NCI-H526 treated with DMSO at 0.1 percent for 48 hours (cell line): ENCODE results near the gene SSB.
"Not testable (repeated sequence)": the region's sequence is repeated elsewhere in the genome, so short reads cannot be mapped to it uniquely, and the experiment has no call there.

Experiments
- DNase-seq: peaks from one replicate; lab custom pipeline; 2025; lab: John Stamatoyannopoulos, UW

The SSB gene

GRCh38 chr2:169782513-169782912 lies 16.2 kb upstream of the SSB start:
- DNase-seq: no peak

GRCh38 chr2:169790581-169790980 lies 8.1 kb upstream of the SSB start:
- DNase-seq: no peak

GRCh38 chr2:169795181-169795580 lies 3.5 kb upstream of the SSB start:
- no peak for DNase-seq

GRCh38 chr2:169796441-169796840 lies 2.2 kb upstream of the SSB start:
- no peak for DNase-seq

GRCh38 chr2:169797601-169798000 lies 1.1 kb upstream of the SSB start:
- no peak for DNase-seq

- DNase-seq: no peak
These were observed 314 bp upstream of the SSB start for GRCh38 chr2:169798397-169798717.

- no peak for DNase-seq
These were observed 4.8 kb downstream of the SSB start for GRCh38 chr2:169803480-169803879.

- DNase-seq: no peak
These were observed 7.9 kb downstream of the SSB start for GRCh38 chr2:169806586-169806985.

- no peak for DNase-seq
These were observed 9.6 kb downstream of the SSB start for GRCh38 chr2:169808221-169808620.

GRCh38 chr2:169815849-169816248 lies 17.2 kb downstream of the SSB start:
- DNase-seq: no peak

- not testable (repeated sequence) for DNase-seq
These were observed 18.3 kb downstream of the SSB start for GRCh38 chr2:169816961-169817360.

- DNase-seq: not testable (repeated sequence)
These were observed 18.7 kb downstream of the SSB start for GRCh38 chr2:169817369-169817768.

- DNase-seq: no peak
These were observed 19.6 kb downstream of the SSB start for GRCh38 chr2:169818241-169818640.

- no peak for DNase-seq
These were observed 20.4 kb downstream of the SSB start for GRCh38 chr2:169819106-169819505.

- not testable (repeated sequence) for DNase-seq
These were observed 21.4 kb downstream of the SSB start for GRCh38 chr2:169820101-169820500.

- DNase-seq: no peak
These were observed 23.4 kb downstream of the SSB start for GRCh38 chr2:169822036-169822435.

GRCh38 chr2:169822785-169823392 lies 24.2 kb downstream of the SSB start:
- no peak for DNase-seq

GRCh38 chr2:169823996-169824372 lies 25.3 kb downstream of the SSB start:
- peak; percentile 69 for DNase-seq

GRCh38 chr2:169824373-169825333 lies 26.0 kb downstream of the SSB start, which contains the start of gene METTL5:
Gene METTL5, minus strand, starts transcription at chr2:169824905. Its CDS starts 308 bp downstream, at chr2:169824597.
- peak; percentile 82 for DNase-seq

GRCh38 chr2:169827272-169828140 lies 28.8 kb downstream of the SSB start, which contains the start of gene UBR3:
Gene UBR3, plus strand, starts transcription at chr2:169827454. Its CDS starts 54 bp downstream, at chr2:169827508.
- peak; percentile 87 for DNase-seq

- peak; percentile 34 for DNase-seq
These were observed 29.6 kb downstream of the SSB start for GRCh38 chr2:169828141-169828811.

- DNase-seq: no peak
These were observed 35.7 kb downstream of the SSB start for GRCh38 chr2:169834401-169834800.
